GM08714 (cell line): ENCODE measurements around the gene PLCXD1.
A peak's percentile ranks its signal among the peaks of the same experiment; 100 is the strongest.
"Not testable (repeated sequence)": the region's sequence is repeated elsewhere in the genome, so short reads cannot be mapped to it uniquely, and the experiment has no call there.

Source experiments
- H3K4me3 ChIP-seq: fragments of 200-500 bp; sonication (Bioruptor generic); 2 replicates; pipeline ENCODE4 v1.5.1; 2014; ENCODE audit warnings: mild to moderate bottlenecking, low read length, inconsistent platforms
- ZNF274 ChIP-seq: IDR thresholded peaks from 2 replicates; pipeline ENCODE4 v1.6.1; 2012; ENCODE audit warnings: mild to moderate bottlenecking, low read depth, low read length

PLCXD1 gene

GRCh38 chrX:275967-276580, 5.1 kb upstream of the PLCXD1 start:
- H3K4me3 ChIP-seq, result peak overlapping the region; percentile 64; the same call in 1 of the 2 replicates
- TF ChIP-seq ZNF274, result no peak

GRCh38 chrX:276581-277201, 4.5 kb upstream of the PLCXD1 start:
- no peak for TF ChIP-seq ZNF274

GRCh38 chrX:279757-280604, 1.2 kb upstream of the PLCXD1 start:
- not testable (repeated sequence) for H3K4me3 ChIP-seq

More at GRCh38 chrX:276581-277201, 4.5 kb upstream of the PLCXD1 start:
- peak overlapping the region; percentile 64; the same call in 1 of the 2 replicates for H3K4me3 ChIP-seq

GRCh38 chrX:280722-281121, 459 bp upstream of the PLCXD1 start:
- H3K4me3 ChIP-seq, result not testable (repeated sequence)

GRCh38 chrX:282000-282681, 960 bp downstream of the PLCXD1 start:
- not testable (repeated sequence) for H3K4me3 ChIP-seq

GRCh38 chrX:283115-283845, 2.1 kb downstream of the PLCXD1 start:
- no peak for TF ChIP-seq ZNF274
- H3K4me3 ChIP-seq, result peak overlapping the region; percentile 69

- TF ChIP-seq ZNF274, result no peak
- no peak overlapping the region for H3K4me3 ChIP-seq
Observed at GRCh38 chrX:285076-285677, 4.0 kb downstream of the PLCXD1 start.

GRCh38 chrX:287670-288069, 6.5 kb downstream of the PLCXD1 start:
- no peak overlapping the region for H3K4me3 ChIP-seq
- TF ChIP-seq ZNF274, result no peak

- TF ChIP-seq ZNF274, result no peak
- H3K4me3 ChIP-seq, result no peak overlapping the region
Observed at GRCh38 chrX:288561-288991, 7.4 kb downstream of the PLCXD1 start.

GRCh38 chrX:290476-291166, 9.4 kb downstream of the PLCXD1 start:
- TF ChIP-seq ZNF274, result no peak
- no peak overlapping the region for H3K4me3 ChIP-seq

- no peak for TF ChIP-seq ZNF274
- H3K4me3 ChIP-seq, result no peak overlapping the region
Observed at GRCh38 chrX:291411-291901, 10.3 kb downstream of the PLCXD1 start.

GRCh38 chrX:292900-293897, 12.0 kb downstream of the PLCXD1 start:
- H3K4me3 ChIP-seq, result no peak overlapping the region
- no peak for TF ChIP-seq ZNF274
